Osteocyte (in vitro differentiated cells): ENCODE results near the gene TSPAN11. TPM values are rescaled to one million over a fixed set of nuclear protein-coding genes. Genes with fewer than 3 reads are reported as not detected.

Experiments used
- DNase-seq: peaks from one replicate; pipeline ENCODE4 v3.0.0; 2021; ENCODE audit warnings: mixed read lengths; ENCODE audit not compliant: unreplicated experiment; ENCODE audit errors: extremely low spot score
- H3K27ac Mint-ChIP-seq: one replicate; pipeline ENCODE4 v1.8.0; 2021; ENCODE audit warnings: mild to moderate bottlenecking, mixed read lengths; ENCODE audit not compliant: unreplicated experiment
- H3K27me3 Mint-ChIP-seq: one replicate; pipeline ENCODE4 v1.8.0; 2021; ENCODE audit warnings: mixed read lengths; ENCODE audit not compliant: unreplicated experiment
- H3K36me3 Mint-ChIP-seq: one replicate; pipeline ENCODE4 v1.8.0; 2021; ENCODE audit warnings: mixed read lengths; ENCODE audit not compliant: unreplicated experiment
- H3K4me1 Mint-ChIP-seq: one replicate; pipeline ENCODE4 v1.8.0; 2021; ENCODE audit warnings: mixed read lengths; ENCODE audit not compliant: unreplicated experiment
- H3K4me3 Mint-ChIP-seq: one replicate; pipeline ENCODE4 v1.8.0; 2021; ENCODE audit warnings: mild to moderate bottlenecking, moderate library complexity, mixed read lengths; ENCODE audit not compliant: unreplicated experiment
- H3K9me3 Mint-ChIP-seq: one replicate; pipeline ENCODE4 v1.8.0; 2021; ENCODE audit warnings: mixed read lengths; ENCODE audit not compliant: unreplicated experiment
- CTCF ChIP-seq: fragments of 200-600 bp; sonication (generic); IDR thresholded peaks from 2 replicates; pipeline ENCODE4 v1.5.0; 2021; ENCODE audit warnings: antibody characterized with exemption, mild to moderate bottlenecking, moderate library complexity
- total RNA-seq: library from RNA; stranded (reverse); gene quantifications from 2 replicates; pipeline ENCODE4 v1.2.1, GENCODE V29; 2021

TSPAN11 gene
- total RNA-seq, 1 donor from 2014 or later, result 9.2 TPM

DNA sequence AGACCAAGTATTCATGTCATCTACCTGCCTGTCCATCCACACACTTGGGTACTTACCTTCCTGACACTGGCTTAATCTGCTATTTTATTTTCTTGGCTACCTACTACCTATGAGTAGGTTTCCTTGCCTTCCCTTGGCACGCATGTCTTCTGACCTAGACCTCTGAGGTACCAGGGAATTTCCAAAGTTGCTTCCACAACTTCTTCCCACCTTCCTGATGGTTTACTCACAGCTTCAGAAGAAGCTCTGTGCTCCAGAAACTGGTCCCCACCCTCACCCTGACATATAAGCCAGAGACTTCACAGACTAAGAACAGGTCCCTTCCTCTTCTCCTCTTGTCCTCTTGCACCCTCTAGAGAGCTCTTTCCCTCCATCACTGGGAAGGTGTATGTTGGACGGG is 111.4 kb downstream of the TSPAN11 start:
- no peak for TF ChIP-seq CTCF
- no peak overlapping the region for H3K4me3 Mint-ChIP-seq
- H3K27ac Mint-ChIP-seq, result no peak overlapping the region
- H3K9me3 Mint-ChIP-seq, result no peaks in the 10 kb centered on the region
- H3K4me1 Mint-ChIP-seq, result no peaks in the 10 kb centered on the region
- peaks cover 33% of the 10 kb centered on the region for H3K27me3 Mint-ChIP-seq
- no peaks in the 10 kb centered on the region for H3K36me3 Mint-ChIP-seq
- DNase-seq, result no peak

DNA sequence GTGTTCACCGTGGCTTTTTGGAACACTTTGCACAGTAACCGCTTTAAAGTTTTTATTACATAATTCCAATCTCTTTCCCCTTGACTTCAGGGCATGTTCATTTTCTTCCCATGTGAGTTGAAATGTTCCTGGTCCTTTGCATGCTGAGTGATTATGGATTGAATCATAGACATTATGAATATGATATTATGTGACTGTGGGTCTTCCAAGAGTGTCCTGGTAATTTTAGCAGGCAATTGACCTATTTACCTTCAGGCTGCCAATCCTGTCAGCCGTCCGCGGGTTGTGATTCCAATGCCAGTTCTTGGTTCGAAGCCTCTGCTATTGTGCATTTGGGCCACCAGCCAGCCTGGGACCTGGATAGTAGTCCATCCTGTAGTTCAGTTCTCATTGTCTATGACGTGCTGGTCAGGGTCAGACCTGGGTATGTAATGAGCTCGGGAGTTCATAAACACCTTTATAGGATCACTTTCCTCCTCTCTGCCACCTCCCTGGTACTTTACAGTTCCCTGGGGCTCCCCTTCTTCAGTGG is 114.6 kb downstream of the TSPAN11 start:
- H3K27ac Mint-ChIP-seq, result no peak overlapping the region
- DNase-seq, result no peak
- no peak for TF ChIP-seq CTCF
- H3K4me1 Mint-ChIP-seq, result no peaks in the 10 kb centered on the region
- H3K27me3 Mint-ChIP-seq, result peaks cover 38% of the 10 kb centered on the region
- H3K4me3 Mint-ChIP-seq, result no peak overlapping the region
- no peaks in the 10 kb centered on the region for H3K36me3 Mint-ChIP-seq
- H3K9me3 Mint-ChIP-seq, result no peaks in the 10 kb centered on the region

Other genes with a start within 250 kb of the TSPAN11 start
- 46.2 and 51.4 TPM in 2 replicates for gene IPO8, start 230.9 kb upstream of the TSPAN11 start, total RNA-seq
- 31.2 and 35.8 TPM in 2 replicates for gene CAPRIN2, start 171.8 kb upstream of the TSPAN11 start, total RNA-seq
- 47.1 and 52.9 TPM in 2 replicates for gene DDX11, start 147.1 kb downstream of the TSPAN11 start, total RNA-seq